Fibroblast of lung (primary cell): Measurements from ENCODE around the gene SLC35F3.

Experiments
- CTCF ChIP-seq, 2 donors: IDR thresholded peaks in 1 of 2; conservative IDR thresholded peaks in 1 of 2; 1 replicate in 1 of 2; 2 replicates in 1 of 2; pipeline ENCODE4 v1.5.1; 2011 to 2012; ENCODE audit warnings: low read length in 2 of 2, control low read depth in 1 of 2, inconsistent platforms in 1 of 2, low read depth in 1 of 2, mild to moderate bottlenecking in 1 of 2
- EZH2 ChIP-seq: IDR thresholded peaks from 2 replicates; pipeline ENCODE4 v1.5.1; 2012; ENCODE audit warnings: low read length, control low read depth, mild to moderate bottlenecking; ENCODE audit errors: missing control alignments

- TF ChIP-seq CTCF (conservative IDR thresholded peaks at IDR 0.05 in 1 of 2, IDR thresholded peaks at IDR 0.05 in 1 of 2; ENCODE audit: low read depth in 1 of 2, low read length in 2 of 2) (no peak), EZH2 (no peak)
These were observed 322.3 kb downstream of the SLC35F3 start for GRCh38 chr1:234226819-234227165.
